TTC549 (cell line): ENCODE data around the gene ZNF624.
"Not testable (repeated sequence)": the region's sequence is repeated elsewhere in the genome, so short reads cannot be mapped to it uniquely, and the experiment has no call there.

Experiments
- FAIRE-seq: peaks from 2 replicates; lab custom pipeline; 2012; peaks lifted over from hg19 to GRCh38; lab: Jason Lieb, UNC

The ZNF624 gene

DNA sequence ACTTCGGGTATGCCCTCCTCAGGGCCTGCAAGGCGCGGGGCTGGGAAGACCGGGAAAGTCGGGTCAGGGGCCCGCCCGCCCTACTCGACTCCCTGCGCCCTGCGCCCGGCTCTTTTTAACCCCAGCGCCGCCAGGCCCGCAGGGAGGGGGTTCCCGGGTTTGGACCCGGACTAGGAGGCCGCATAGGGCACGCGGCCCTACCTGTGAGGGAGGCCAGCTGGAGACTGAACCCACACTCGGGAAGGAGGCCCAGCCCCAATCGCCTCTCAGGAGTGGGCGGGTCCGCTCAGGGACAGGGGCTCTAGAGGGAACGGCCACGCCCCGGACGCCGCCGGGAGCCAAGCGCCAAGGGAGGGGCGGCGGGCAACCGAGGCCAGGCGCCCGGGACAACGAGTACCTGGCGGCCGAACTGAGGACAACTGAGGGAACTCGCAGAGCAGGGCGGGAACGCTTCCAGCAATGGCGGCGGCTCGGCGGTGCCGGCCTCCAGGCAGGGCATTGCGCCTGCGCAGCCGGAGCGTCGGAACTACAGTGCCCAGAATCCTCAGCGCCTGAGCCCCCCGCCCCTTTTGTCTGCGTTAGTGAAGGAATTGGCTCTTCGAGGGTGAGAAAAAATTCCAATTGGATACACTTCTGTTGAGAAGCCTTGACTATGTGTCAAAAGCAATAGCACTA, at the start of gene ZNF624:
Gene ZNF624 (minus strand): TSS at position 484 of the 675 bp plus-strand sequence.
- peak; percentile 84 for FAIRE-seq

DNA sequence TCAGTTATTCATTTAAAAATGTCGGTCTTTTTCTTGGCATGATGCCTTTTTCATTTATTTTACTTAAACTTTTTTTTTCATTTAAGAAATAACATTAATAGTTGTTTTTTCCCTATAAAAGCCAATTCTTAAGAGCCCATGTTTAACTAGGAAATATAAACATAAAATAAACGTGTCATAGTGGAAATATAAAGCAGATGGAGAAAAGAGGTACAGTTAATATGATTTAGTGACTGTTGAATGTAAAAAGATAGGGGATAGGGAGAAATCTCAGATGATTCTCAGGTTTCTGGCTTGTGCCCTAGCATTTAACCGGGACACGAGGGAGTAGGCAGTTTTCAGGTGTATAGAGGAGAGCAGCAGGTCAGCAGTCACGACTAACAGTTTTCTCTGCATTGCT, 44.0 kb upstream of the ZNF624 start:
- not testable (repeated sequence) for FAIRE-seq

- not testable (repeated sequence) for FAIRE-seq
These were observed 36.8 kb upstream of the ZNF624 start for GRCh38 chr17:16690447-16690846.

GRCh38 chr17:16689731-16690281, 36.2 kb upstream of the ZNF624 start, which contains the start of gene CCDC144A:
Gene CCDC144A (plus strand): TSS chr17:16690241. CDS start chr17:16690401, 160 bp downstream.
- not testable (repeated sequence) for FAIRE-seq

GRCh38 chr17:16687151-16687550, 33.5 kb upstream of the ZNF624 start:
- FAIRE-seq: not testable (repeated sequence)

DNA sequence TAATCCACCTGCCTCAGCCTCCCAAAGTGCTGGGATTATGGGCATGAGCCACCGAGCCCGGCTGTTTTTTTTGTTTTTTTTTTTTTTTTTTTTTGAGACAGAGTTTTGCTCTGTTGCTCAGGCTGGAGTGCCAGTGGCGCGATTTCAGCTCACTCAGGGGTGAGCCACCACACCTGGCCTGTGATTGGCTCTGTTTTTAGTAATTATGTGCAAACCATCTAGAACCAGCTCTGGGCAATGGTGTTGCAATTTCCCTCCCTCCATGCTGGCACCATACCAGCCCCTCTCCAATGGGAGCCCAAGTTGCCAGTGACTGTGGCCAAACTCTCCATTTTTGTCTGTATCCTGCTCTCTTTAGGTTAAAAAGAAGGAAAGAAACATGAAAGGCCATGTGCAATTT, 32.4 kb upstream of the ZNF624 start:
- FAIRE-seq: not testable (repeated sequence)

- not testable (repeated sequence) for FAIRE-seq
These were observed 29.9 kb upstream of the ZNF624 start for GRCh38 chr17:16683290-16684138.

GRCh38 chr17:16676676-16677268, 23.1 kb upstream of the ZNF624 start:
- FAIRE-seq: no peak

DNA sequence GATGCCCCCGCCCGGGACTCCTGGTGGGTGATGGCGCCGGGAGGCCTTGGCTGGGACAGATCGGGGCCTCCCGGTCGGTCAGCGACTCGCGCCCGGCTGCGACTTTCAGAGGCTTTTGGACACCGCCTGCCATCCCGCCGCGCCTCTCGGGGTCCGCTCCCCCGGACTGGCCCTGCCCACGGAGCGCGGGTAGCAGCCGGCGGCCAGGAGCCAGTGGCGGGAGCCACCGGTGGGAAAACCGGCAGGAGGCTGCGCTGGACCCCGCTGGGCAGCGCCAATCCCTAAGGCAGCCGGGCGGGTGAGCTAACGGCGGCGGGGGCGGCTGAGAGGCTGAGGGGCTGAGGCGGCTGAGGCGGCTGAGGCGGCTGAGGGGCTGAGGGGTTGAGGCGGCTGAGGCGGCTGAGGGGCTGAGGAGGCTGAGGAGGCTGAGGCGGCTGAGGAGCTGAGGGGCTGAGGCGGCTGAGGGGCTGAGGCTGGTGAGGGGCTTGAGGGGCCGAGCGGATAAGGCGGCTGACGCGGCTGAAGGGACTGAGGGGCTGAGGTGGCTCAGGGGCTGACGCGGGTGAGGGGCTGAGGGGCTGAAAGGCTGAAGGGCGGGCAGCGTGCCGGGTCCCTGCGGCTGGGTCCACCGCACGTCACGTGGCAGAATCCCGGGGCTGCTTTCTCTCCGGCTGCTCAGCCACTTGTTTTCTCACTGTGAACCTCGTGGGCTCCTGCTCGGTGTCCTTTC, 13.4 kb upstream of the ZNF624 start:
- FAIRE-seq: not testable (repeated sequence)

DNA sequence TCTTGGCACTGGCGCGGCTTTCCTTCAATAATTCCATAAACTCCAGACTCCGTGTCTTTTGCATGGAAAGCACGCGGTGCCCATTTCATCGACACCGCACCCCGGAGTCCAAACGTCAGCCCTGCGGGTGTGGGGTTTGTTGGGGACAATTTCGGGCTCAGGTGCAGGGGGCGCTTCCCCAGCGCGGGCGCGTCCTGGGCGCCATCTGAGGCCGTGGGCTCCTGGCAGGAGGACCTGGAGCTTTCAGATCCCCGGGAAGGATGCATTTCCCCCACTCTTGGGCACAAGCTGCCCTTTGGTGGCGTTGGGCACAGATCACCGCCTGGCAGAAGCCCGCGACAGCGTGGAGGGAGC, 12.9 kb upstream of the ZNF624 start:
- not testable (repeated sequence) for FAIRE-seq

- no peak for FAIRE-seq
These were observed 9.3 kb upstream of the ZNF624 start for GRCh38 chr17:16662936-16663335.

- FAIRE-seq: no peak
These were observed 7.6 kb upstream of the ZNF624 start for GRCh38 chr17:16661217-16661616.

GRCh38 chr17:16652847-16653366, 743 bp downstream of the ZNF624 start:
- no peak for FAIRE-seq

- FAIRE-seq: no peak
These were observed 1.4 kb downstream of the ZNF624 start for GRCh38 chr17:16652252-16652651.

DNA sequence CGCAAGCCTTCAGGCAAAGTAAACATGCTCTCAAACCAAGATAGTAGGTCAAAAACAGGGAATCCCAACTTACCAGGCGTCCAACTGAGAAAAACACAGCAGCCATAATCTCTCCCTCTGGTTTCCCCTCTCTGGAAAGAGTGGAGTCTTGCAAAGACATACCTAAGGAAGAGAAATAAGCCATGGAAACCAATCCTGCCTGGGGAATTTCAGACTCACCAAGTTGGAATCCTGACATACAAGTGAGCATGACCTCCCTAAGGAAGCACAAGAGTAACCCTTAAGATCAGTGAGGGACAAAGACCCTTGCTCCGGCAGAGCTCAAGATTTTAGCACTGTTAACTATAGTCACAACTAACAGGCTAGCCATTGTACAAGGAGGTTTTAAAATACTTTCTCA, 4.1 kb downstream of the ZNF624 start:
- FAIRE-seq: no peak

DNA sequence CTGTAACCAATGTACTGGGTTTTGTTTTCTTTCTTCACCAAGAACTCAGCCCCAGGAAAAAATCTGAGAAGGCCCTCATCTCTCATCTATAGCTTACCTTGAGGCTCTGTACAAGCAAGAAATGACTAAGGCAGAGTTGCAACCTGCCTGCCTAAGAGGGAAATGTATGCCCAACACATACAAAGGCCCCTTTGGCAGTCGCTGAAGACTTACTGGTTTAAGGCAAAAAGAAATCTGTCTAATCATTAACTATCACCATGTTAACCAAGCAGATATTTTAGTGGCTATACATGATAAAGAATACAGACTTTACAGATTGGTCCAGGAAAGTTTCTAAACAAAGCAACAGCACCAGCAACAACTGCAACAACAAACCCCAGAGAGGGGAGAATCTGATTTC, 14.2 kb downstream of the ZNF624 start:
- FAIRE-seq: no peak

GRCh38 chr17:16623282-16623681, 30.4 kb downstream of the ZNF624 start:
- no peak for FAIRE-seq

- FAIRE-seq: no peak
These were observed 30.9 kb downstream of the ZNF624 start for GRCh38 chr17:16622540-16623277.

DNA sequence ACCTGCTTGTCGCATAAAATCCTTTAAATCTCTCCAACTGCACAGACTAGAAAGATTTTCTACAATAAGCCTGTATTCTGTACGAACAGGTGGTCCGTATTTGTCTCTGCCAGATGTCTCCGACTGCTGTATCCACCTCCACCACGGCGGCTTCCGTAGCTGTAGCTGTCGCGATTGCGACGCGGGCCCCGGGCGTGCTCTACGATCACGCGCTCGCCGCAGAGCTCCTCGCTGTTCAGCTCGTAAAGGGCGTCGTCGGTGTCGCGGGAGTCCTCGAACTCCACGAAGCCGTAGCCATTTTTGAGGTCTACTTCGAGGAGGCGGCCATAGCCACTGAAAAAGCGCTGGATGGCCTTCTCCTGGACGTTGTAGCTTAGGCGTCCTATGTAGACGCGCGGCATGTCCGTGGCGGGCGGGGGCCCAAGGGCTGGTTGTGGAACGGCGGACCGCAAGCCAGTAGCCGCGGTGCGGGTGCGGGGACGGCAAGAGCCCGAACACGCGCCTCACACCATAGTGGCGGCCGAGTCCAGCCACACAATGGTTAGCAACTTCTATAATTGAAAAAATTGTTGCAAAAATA, 36.1 kb downstream of the ZNF624 start:
- FAIRE-seq: no peak

DNA sequence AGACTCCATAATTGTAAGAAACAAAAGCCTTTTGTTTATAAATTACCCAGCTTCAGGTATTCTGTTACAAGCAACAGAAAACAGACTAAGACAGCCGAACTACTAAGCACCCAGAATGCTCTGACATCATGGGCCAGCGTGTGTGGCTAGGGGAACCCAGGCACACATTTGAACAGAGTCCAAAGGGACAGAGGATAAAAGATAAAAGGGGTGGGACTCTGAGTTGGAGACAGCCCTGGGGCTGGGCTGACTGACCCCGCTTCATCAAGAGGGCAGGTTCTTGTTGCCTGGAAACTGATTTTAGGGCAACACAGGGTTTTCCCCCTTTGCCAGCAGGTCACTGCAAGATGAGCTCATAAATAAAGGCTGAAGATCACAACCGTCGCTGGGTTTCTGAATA, 54.1 kb downstream of the ZNF624 start:
- FAIRE-seq: no peak
